GM19395 (cell line): ENCODE measurements around the gene NR2F1.

Experiments
- ATAC-seq: cut with Tn5 transposase; IDR thresholded peaks from one replicate; pipeline ENCODE4 v1.9.1; 2021; ENCODE audit warnings: mild to moderate bottlenecking, moderate library complexity; ENCODE audit not compliant: unreplicated experiment

The NR2F1 gene

DNA sequence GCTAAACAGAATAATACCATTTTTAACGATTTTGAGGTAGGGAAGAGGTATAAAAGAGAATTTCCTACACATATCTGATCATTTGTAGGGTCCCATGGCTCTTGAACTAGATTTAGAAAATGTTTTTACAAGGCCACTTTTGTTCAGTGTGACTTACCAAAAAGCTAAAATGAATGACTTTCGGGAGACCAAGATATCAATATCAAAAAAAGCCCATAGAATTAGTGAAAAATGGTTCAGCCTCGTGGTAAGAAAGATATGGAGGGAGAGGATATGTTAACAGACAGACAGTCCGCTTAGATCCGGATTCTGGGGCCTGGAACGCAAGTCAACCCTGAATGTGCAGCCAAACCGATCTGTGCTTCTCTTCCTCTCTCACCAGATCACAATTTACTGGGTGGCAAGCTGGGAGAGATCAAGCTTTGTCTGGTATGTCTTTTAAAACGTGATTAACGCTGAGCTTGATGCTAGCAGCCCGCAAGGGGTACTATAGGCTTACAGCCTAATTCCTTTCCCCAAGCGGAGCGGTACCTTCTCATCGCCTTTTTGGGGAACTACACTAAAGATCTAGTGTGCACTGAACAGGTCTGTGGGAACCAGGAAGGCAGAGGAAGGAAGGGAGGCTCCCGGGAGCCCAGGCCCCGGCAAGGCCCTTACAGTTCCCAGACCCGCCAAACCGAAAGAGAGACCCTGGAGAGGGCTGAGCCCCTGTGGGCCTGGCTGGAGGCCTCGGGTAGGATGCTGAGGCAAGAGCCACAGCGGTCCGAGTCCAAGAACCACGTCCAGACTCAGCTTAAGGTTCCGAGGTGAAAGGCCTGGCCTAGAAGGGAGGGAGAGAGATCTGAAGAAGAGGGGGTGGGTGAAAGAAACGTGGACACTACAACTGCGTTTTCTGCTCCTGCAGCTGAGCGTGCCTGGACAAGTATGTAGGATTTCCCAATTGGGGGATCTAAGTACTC, 4.9 kb upstream of the NR2F1 start:
- no peak for ATAC-seq

DNA sequence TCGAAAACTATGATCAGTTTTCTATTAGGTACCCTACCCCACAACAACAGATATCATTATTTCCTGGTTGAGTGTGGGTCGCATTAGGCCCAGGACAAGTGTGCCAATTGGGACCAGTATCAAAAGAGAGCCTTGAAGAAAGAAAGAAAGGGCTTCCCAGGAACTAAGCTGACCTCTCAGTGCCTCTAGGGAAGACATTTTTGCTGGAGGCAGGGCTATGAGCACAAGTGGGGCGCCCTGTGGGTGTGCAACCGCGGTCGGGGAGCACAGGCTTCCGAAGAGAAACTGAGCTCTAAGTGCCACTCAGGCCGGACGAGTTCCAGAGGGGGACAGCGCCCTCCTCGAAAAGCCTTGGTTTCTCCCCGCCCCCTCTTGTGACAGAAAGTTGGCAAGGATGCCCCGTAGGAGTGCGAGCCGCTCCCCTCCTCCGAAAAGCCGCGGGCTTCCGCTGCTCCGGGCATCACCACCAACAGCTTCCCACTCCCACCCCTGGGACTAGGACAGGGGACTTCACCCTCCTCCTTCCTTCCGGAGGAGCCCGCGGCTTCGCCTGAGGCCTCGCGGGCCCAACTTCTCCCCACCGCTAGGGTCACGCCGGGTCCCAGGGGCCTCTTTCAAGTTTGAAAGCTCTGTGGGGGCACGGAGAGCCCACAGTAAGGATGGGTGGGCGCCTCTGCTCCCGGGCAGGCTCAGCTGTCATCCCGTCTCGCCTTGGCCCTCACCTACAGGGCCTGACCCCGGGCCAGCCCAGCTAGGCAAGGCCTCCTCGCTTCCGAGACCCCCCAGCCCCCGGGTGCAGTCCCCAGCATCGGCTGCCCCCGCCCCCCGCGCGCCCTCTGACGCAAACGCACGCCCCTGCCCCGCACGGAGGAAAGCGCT, 4.0 kb upstream of the NR2F1 start:
- no peak for ATAC-seq

DNA sequence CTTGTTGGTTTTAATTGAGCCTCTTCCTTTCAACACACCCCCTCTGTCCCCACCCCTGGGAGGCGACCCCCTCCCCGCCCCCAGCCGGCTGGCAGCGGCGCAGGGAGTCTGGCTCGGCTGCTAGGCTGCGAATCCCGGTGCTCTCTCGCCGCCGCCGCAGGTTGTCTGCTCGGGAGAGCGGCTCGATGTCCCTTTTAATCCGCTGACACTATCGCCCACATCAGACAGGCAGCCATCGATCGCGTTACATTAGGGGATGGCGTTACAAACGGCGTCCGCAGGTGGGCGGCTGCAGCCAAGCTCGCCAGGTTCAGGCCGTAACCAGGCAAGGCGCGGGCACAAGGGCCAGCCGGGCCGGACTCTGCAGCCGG, 3.3 kb upstream of the NR2F1 start:
- no peak for ATAC-seq

DNA sequence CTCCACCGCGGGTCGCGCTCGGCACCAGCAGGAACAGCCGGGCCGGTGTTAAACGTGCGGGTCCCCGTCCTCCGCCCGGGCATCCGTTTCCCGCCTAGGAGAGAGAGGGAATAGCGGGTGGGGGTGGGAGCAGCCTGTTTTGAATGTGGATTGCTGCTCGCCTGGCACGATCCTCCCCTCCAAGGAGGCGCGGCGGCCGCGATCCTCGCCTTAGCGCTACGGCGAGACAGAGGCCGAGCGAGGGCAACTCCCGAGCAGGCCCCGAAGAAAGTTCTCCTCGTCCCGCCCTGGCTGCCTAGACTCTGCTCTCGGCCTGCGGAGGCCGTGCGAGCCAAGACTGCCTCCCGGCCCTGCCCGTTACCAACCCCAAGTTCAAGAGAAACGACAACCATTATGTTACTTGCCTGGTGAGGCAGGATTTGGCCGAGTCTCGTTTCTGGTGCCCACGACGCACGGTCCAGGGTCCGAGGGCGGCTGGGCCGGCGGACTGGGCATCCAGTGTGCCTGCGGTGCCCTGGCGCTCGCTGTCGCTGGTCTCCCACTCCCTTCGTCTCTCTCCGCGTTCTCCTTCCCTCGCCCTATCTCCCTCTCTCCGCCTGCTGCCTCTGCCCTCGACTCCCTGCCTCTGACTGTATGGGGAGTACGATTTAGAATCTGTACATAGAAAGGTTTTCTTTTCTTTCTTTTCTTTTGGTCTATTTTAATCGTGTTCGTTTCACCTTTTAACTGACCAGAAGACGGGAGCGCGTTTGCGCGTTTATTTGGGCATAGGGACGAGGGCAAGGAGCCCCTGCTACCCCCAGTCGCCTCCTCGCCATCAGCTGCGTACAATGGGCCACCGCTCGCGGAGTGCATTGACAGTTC, 2.7 kb upstream of the NR2F1 start:
- ATAC-seq, result no peak

DNA sequence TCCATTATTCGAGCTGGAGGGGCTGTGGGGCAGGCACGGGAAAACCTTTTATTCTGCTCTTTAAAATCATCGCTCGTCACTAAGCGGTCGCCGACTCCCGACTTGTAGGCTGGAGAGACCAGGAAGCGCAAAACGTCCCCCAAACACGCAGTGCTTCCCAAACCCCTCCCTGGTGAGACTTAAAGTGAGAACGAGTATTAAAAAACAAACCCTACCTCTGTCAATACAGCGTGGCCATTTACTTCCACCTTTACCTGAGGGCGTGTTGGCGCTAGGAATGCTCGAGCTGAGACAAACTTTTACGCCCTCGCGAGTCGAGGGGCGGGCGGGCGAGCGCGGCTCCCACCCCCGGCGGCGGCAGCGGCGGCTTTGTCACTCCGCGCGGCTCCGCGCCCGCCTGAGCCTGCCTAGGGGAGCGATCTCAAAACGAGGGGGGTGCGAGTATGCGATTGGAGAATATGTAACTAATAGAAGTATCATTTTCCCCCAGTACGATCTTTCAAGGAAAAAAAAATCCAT, 2.0 kb upstream of the NR2F1 start, which contains the start of gene NR2F1-AS1:
TSS of gene NR2F1-AS1 (minus strand) at position 293 of the 519 bp plus-strand sequence.
- peak; percentile 46 for ATAC-seq

DNA sequence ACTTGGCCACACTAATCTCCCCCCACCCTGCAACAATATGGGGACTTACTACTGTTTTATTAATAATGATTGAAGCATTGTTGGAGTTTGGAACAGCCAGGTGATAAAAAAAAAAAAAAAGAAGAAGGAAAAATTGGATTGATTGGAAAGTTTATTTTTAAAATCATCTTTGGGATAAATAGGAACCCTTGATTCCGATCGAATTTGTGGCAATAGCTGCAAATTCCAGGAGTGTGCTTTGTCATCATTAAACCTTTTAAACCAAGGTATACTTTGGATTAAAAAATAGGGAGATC, 907 bp upstream of the NR2F1 start:
- no peak for ATAC-seq

- no peak for ATAC-seq
These were observed 381 bp downstream of the NR2F1 start for GRCh38 chr5:93583439-93583767.

GRCh38 chr5:93583768-93584595, 960 bp downstream of the NR2F1 start:
- peak; percentile 19 for ATAC-seq

DNA sequence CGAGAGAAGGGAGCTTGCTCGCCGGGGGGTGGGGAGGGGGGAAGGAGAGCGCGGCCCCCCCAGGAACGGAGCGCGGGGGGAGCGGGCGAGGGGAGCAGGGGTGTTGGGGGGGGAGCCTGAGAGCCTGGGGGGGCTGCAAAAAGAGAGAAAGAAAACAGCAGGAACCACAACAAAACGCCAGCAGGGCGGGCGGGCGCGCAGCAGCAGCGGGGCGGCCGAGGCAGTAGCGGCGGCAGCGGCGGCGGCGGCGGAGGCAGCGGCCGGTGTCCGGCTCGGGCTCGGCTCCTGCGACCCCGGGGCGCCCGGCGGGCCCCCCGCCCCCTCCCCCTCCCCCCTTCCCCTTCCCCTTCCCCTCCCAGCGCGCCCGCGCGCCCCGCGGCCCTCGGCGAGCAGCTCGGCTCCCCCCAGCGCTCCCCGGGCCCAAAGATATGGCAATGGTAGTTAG, 1.6 kb downstream of the NR2F1 start:
- no peak for ATAC-seq

- no peak for ATAC-seq
These were observed 2.2 kb downstream of the NR2F1 start for GRCh38 chr5:93585041-93585766.

DNA sequence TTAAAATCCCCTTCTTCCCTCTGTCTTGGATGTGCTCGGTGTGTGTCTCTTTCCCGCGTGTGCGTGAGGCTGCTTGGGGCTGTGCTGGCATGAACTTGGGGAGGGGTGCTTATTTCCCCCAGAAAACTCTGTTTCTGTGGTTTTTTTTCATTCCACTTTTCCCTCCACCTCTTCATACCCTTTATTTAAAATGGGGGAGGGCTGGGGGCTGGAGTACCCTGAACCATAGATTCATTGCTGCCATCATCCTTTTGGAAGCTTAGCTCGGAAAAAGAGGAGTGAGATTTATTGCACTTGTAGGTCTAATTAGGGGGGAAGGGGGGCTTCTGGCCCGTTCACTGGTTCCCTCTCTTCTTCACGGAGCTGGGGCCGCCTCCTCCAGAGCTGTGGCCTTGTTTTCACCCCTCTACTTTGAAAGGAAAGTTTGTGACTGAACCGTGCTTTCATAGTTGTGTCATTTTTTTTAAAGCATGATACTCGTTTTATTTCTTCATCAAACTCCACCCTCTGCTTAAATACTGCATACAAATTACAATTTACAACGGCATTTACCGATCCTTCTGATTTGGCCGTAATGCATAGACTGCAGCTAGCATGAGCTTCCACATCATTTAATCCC, 2.9 kb downstream of the NR2F1 start:
- ATAC-seq, result no peak

GRCh38 chr5:93586736-93587596, 3.9 kb downstream of the NR2F1 start:
- no peak for ATAC-seq

DNA sequence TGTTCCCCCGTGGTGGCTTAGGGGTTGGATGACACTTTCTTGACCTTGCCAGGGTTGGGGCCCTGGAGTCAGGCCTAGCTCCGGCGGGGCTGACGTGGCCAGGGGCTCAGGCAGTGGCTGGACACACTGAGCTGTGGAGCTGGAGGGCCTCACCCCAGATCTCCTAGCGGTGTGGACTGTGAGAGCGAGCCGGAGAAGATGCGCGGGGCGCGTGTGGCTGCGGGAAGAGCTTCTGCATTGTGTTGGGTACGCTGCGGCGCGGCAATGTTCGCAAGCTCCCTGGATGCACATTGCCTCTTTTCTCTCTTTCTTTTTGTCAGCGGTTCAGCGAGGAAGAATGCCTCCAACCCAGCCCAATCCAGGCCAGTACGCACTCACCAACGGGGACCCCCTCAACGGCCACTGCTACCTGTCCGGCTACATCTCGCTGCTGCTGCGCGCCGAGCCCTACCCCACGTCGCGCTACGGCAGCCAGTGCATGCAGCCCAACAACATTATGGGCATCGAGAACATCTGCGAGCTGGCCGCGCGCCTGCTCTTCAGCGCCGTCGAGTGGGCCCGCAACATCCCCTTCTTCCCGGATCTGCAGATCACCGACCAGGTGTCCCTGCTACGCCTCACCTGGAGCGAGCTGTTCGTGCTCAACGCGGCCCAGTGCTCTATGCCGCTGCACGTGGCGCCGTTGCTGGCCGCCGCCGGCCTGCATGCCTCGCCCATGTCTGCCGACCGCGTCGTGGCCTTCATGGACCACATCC, 4.8 kb downstream of the NR2F1 start:
- no peak for ATAC-seq

- no peak for ATAC-seq
These were observed 5.5 kb downstream of the NR2F1 start for GRCh38 chr5:93588352-93589151.

- no peak for ATAC-seq
These were observed 6.3 kb downstream of the NR2F1 start for GRCh38 chr5:93589152-93589828.

DNA sequence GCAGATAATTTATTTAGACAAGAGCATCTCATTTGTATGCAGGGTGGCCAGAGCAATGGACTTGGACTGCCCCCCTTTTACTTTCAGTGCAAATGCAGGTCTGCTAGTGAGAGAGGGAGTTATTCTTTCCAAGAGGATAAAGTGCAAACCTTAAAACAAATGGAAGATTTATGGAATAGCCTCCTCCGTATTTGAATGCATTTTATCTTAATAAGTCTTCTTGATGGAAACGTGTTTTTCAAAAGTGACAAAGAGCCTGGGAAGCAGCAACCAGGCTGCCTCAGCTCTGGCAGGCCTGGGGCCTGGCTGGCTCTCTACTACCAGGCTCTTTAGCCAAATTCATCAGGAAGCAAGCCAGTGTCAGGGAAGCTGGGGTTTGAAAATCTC, 6.8 kb downstream of the NR2F1 start:
- ATAC-seq, result no peak
